Sigmoid colon (tissue), 7 donors: ENCODE data around the gene GSS. TPM values are rescaled to one million over a fixed set of nuclear protein-coding genes. Genes with fewer than 3 reads are reported as not detected.

Source experiments
- DNase-seq: peaks from one replicate; pipeline ENCODE4 v3.0.0-alpha.2; 2019
- H3K27ac ChIP-seq, 4 donors: fragments of 200-600 bp; sonication (generic); one replicate each; pipeline ENCODE4 v1.5.1; 2016 to 2019; ENCODE audit warnings: mild to moderate bottlenecking in 1 of 4
- H3K27me3 ChIP-seq, 3 donors: fragments of 200-600 bp; sonication (generic); one replicate each; pipeline ENCODE4 v1.5.1; 2019; ENCODE audit warnings: mild to moderate bottlenecking in 1 of 3
- H3K36me3 ChIP-seq, 4 donors: fragments of 200-600 bp; sonication (generic); one replicate each; pipeline ENCODE4 v1.5.1; 2016 to 2019
- H3K4me1 ChIP-seq, 4 donors: fragments of 200-600 bp; sonication (generic); one replicate each; pipeline ENCODE4 v1.5.1; 2017 to 2019
- H3K4me3 ChIP-seq, 4 donors: fragments of 200-600 bp; sonication (generic); one replicate each; pipeline ENCODE4 v1.5.1; 2017 to 2019; ENCODE audit warnings: mild to moderate bottlenecking in 2 of 4, moderate library complexity in 1 of 4
- H3K9me3 ChIP-seq, 4 donors: fragments of 200-600 bp in 3 of 4; sonication (generic) in 3 of 4; one replicate each; pipeline versions ENCODE4 v1.5.1 to v1.6.1; 2013 to 2019
- EP300 ChIP-seq, 4 donors: sonication (generic); formaldehyde crosslinking; IDR thresholded peaks; one replicate each; pipeline ENCODE4 v1.6.1; 2017; ENCODE audit warnings: antibody characterized with exemption in 4 of 4
- POLR2A ChIP-seq, 2 donors: fragments of 450-650 bp; IDR thresholded peaks; one replicate each; pipeline ENCODE4 v1.6.1; 2016; ENCODE audit warnings: antibody characterized with exemption in 2 of 2, mild to moderate bottlenecking in 2 of 2, moderate library complexity in 2 of 2
- POLR2AphosphoS5 ChIP-seq, 4 donors: sonication (generic); formaldehyde crosslinking; IDR thresholded peaks; one replicate each; pipeline ENCODE4 v1.6.1; 2017; ENCODE audit warnings: antibody characterized with exemption in 4 of 4
- WGBS, 2 donors: extraction: QIAGEN DNeasy Blood & Tissue Kit; methylation state at CpG; one replicate each; pipeline ENCODE4 v1.1.7; 2013; 5-methylcytosine and 5-hydroxymethylcytosine counted together
- intact Hi-C: fragments of 100-400 bp; cut with DNase I; formaldehyde crosslinking; loops from one replicate; pipeline ENCODE4 v1.15.1; 2023
- polyA plus RNA-seq, 3 donors: library from polyadenylated mRNA; stranded (reverse); fragments of 200-250 nt; gene quantifications; one replicate each; pipeline ENCODE4 v1.2.3, GENCODE V29; 2013
- total RNA-seq, 4 donors: library from RNA; depleted of rRNA; stranded (reverse); fragments of >200 nt; gene quantifications; one replicate each; pipeline ENCODE4 v1.1.0, GENCODE V29; 2016
- TF ChIP-seq, protein P1 (sequence below), 4 experiments: fragments of 450-650 bp in 3 of 4; fragments of 200-600 bp in 1 of 4; IDR thresholded peaks; one replicate each; pipeline ENCODE4 v1.5.1; 2016 to 2019; ENCODE audit warnings: antibody characterized with exemption in 4 of 4, mild to moderate bottlenecking in 3 of 4, moderate library complexity in 2 of 4
- donor health status: healthy with polysubstance abuse.
- donor health status: Bipolar disorder and iron deficiency.
- donor health status: healthy.

The GSS gene
- total and polyA plus RNA-seq, 7 donors, result 22.9 to 80.7 (median 30.5) TPM

DNA sequence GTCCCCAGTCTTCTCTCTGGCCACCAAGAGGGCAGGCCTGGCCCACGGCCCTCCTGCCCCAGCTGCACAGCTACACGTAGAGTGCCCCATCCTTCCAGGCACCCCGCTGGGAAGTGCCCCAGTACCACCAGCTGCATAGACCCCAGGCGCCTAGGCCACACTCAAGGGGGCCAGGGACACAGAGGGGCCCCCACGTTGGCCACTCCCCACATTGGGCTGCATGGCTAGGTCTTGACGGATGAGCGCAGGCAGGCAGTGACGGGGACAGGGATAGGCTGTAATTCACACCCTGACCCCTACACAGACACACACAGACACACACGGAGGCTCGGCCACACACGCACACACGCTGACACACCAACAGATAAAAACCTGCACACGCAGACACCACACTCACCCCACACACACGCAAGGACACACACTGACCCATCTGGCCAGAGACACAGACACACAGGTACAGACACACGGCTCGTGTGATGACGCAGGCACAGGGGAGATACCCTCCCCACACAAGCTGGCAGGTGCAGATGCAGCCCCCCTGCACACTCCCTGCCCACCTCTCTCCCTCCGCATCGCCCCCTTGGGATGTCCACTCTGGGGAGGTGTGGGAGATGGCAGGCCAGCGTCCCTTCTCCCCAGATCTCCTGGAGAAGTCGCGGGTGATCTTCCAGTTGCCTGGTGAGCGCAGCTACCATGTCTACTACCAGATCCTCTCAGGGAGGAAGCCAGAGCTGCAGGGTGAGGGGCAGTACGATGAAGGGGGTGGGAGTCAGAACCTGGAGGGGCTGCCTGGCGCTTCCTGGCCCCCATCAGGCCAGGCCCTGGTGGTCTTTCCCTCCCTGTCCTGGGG, 30.1 kb upstream of the GSS start:
- Histone ChIP-seq H3K36me3 (no peaks in the 10 kb centered on the region), H3K27me3 (peaks cover 14 to 41% (median 26%) of the 10 kb centered on the region in 3 donors), H3K4me3 (no peak overlapping the region), H3K27ac (no peak overlapping the region), H3K9me3 (no peaks in the 10 kb centered on the region), H3K4me1 (peaks cover 0 to 3% (median 0%) of the 10 kb centered on the region in 4 donors)
- 79 to 86% methylated on average over 25 of the region's 25 CpGs for WGBS, 2 donors
- intact Hi-C loops, result no loop called here
- DNase-seq, result no peak
- TF ChIP-seq, protein P1, sequence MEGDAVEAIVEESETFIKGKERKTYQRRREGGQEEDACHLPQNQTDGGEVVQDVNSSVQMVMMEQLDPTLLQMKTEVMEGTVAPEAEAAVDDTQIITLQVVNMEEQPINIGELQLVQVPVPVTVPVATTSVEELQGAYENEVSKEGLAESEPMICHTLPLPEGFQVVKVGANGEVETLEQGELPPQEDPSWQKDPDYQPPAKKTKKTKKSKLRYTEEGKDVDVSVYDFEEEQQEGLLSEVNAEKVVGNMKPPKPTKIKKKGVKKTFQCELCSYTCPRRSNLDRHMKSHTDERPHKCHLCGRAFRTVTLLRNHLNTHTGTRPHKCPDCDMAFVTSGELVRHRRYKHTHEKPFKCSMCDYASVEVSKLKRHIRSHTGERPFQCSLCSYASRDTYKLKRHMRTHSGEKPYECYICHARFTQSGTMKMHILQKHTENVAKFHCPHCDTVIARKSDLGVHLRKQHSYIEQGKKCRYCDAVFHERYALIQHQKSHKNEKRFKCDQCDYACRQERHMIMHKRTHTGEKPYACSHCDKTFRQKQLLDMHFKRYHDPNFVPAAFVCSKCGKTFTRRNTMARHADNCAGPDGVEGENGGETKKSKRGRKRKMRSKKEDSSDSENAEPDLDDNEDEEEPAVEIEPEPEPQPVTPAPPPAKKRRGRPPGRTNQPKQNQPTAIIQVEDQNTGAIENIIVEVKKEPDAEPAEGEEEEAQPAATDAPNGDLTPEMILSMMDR (IDR thresholded peaks at IDR 0.05), result no peak
- TF ChIP-seq POLR2AphosphoS5 (IDR thresholded peaks at IDR 0.05), result no peak

DNA sequence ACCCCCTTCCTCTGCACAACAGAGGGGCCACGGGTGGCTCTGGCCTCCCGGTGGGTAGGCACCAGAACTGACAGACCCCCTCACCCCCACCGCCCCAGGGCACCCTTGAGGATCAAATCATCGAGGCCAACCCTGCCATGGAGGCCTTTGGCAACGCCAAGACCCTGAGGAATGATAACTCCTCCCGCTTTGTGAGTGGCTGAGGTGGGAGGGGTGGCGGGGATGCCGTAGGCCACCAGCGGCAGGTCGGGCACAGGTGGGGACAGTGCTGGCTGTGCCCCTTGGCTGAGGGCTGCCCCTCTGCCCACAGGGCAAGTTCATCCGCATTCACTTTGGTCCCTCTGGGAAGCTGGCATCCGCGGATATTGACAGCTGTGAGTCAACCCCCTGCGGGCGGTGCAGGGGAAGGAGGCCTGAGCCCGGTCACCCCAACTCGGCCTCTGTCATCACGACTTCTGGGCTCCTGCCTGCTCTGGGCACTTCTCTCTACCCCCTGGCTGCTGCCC, 29.2 kb upstream of the GSS start:
- no peak for DNase-seq
- intact Hi-C loops, result no loop called here
- TF ChIP-seq POLR2A (IDR thresholded peaks at IDR 0.05), result no peak
- no peak for TF ChIP-seq EP300 (IDR thresholded peaks at IDR 0.05)
- no peak for TF ChIP-seq POLR2AphosphoS5 (IDR thresholded peaks at IDR 0.05)
- WGBS, 2 donors, result 81 to 84% methylated on average over 18 of the region's 18 CpGs
- no peaks in the 10 kb centered on the region for H3K9me3 ChIP-seq
- H3K36me3 ChIP-seq, result no peaks in the 10 kb centered on the region
- H3K4me3 ChIP-seq, result no peak overlapping the region
- H3K27ac ChIP-seq, result no peak overlapping the region
- peaks cover 0 to 4% (median 0%) of the 10 kb centered on the region in 4 donors for H3K4me1 ChIP-seq
- H3K27me3 ChIP-seq, result peaks cover 14 to 50% (median 35%) of the 10 kb centered on the region in 3 donors

DNA sequence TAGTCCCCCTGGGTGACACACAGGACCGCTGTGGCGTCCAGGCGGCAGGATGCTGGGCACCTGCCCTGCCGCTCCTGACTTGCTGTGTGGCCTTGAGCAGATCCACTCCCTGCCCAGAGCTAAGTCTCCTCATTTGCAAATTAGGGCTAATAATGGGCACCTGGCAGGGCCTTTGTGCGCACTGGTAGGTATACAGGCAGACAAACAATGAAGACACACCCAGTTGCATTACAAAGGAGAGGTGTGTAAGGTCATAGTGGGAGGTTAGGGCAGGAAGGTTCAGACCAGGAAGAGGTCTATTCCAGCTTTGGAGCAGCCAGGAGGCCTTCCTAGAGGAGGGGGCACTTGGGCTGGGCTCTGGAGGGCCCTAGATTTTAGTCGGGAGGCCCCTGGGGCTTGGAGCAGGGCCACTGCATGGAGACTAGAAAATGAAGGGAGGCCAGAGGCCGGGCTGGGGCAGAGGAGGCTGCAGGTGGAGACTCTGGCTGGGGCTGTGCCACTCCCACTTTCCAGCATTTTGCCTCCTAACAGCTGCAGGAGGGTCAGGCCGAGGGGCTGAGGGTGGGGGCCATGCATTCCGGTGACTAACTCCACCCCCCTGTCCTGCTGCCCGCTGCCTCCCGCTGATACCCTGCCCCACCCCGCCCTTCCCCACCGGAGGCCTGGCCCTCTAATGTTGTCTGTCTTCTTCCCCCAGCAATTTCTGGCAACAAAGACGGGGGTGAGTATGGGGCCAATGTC, 28.6 kb upstream of the GSS start:
- no peaks in the 10 kb centered on the region for H3K36me3 ChIP-seq
- H3K27ac ChIP-seq, result no peak overlapping the region
- TF ChIP-seq, protein P1 (IDR thresholded peaks at IDR 0.05), result no peak
- TF ChIP-seq POLR2A (IDR thresholded peaks at IDR 0.05) (no peak), EP300 (IDR thresholded peaks at IDR 0.05) (no peak), POLR2AphosphoS5 (IDR thresholded peaks at IDR 0.05) (no peak)
- no peaks in the 10 kb centered on the region for H3K9me3 ChIP-seq
- peaks cover 14 to 56% (median 42%) of the 10 kb centered on the region in 3 donors for H3K27me3 ChIP-seq
- intact Hi-C loops, result no loop called here
- no peak overlapping the region for H3K4me3 ChIP-seq
- peaks cover 0 to 4% (median 0%) of the 10 kb centered on the region in 4 donors for H3K4me1 ChIP-seq
- no peak for DNase-seq
- WGBS, 2 donors, result 13 to 31% methylated on average over 14 of the region's 14 CpGs

DNA sequence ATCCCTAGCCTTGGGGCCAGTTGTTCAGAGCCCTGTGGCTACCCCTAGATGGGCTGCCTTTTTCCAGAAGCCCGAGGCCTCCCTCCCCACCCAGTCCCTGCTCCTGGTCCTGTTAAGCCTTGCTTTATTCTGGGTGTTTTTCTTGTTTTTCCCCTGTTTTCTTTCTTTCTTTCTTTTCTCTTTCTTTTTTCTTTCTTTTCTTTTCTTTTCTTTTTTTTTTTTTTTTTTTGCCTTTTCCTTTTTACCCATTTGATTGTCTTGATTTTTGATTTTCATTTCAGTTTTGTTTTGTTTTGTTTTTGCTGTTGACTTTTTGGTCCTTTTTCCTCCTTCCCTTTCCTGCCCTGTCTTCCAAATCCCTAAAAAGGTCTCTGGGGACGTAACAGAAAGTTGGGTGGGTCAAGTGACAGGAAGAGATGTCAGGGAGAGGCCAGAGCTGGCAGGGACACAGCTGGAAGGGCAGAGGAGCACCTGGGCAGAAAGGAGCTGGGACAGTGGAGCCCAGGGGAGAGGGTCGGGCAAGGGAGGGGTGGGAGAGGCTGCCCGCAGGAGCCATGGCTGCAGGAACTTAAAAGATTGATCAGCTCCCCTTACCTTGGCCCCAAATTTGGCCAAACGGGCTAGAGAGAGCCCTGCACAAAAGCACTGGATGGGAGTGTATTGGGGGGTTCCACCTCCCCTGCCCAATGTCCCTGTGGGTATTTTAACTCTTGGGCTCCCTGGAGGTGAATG, 27.6 kb upstream of the GSS start:
- 41 to 47% methylated on average over 5 of the region's 5 CpGs for WGBS, 2 donors
- H3K4me1 ChIP-seq, result peaks cover 0 to 4% (median 0%) of the 10 kb centered on the region in 4 donors
- H3K4me3 ChIP-seq, result no peak overlapping the region
- no peaks in the 10 kb centered on the region for H3K36me3 ChIP-seq
- H3K9me3 ChIP-seq, result no peaks in the 10 kb centered on the region
- H3K27me3 ChIP-seq, result peaks cover 14 to 64% (median 43%) of the 10 kb centered on the region in 3 donors
- no peak overlapping the region for H3K27ac ChIP-seq
- TF ChIP-seq POLR2A (IDR thresholded peaks at IDR 0.05) (no peak), POLR2AphosphoS5 (IDR thresholded peaks at IDR 0.05) (no peak), EP300 (IDR thresholded peaks at IDR 0.05) (no peak)
- TF ChIP-seq, protein P1 (IDR thresholded peaks at IDR 0.05), result no peak
- intact Hi-C loops, result no loop called here
- DNase-seq, result no peak
